NCI-H187 treated with DMSO at 0.1 percent for 48 hours (cell line): ENCODE data around the gene MCF2L.
"Not testable (repeated sequence)": the region's sequence is repeated elsewhere in the genome, so short reads cannot be mapped to it uniquely, and the experiment has no call there.

Source experiments
- DNase-seq: peaks from one replicate; lab custom pipeline; 2025; lab: John Stamatoyannopoulos, UW

Gene MCF2L

GRCh38 chr13:113065406-113066141, 96.6 kb downstream of the MCF2L start:
- DNase-seq, result no peak

GRCh38 chr13:113066142-113066455, 97.1 kb downstream of the MCF2L start:
- no peak for DNase-seq

GRCh38 chr13:113066746-113067145, 97.7 kb downstream of the MCF2L start:
- DNase-seq, result no peak

- no peak for DNase-seq
Observed at GRCh38 chr13:113069861-113070805, 101.1 kb downstream of the MCF2L start.

- DNase-seq, result no peak
Observed at GRCh38 chr13:113070855-113071254, 101.8 kb downstream of the MCF2L start.

GRCh38 chr13:113072376-113072775, 103.4 kb downstream of the MCF2L start:
- no peak for DNase-seq

- DNase-seq, result no peak
Observed at GRCh38 chr13:113073942-113074341, 104.9 kb downstream of the MCF2L start.

- DNase-seq, result no peak
Observed at GRCh38 chr13:113074401-113074800, 105.4 kb downstream of the MCF2L start.

- DNase-seq, result no peak
Observed at GRCh38 chr13:113074876-113075275, 105.9 kb downstream of the MCF2L start.

GRCh38 chr13:113075711-113076110, 106.7 kb downstream of the MCF2L start:
- no peak for DNase-seq

- DNase-seq, result no peak
Observed at GRCh38 chr13:113076681-113077401, 107.8 kb downstream of the MCF2L start.

- no peak for DNase-seq
Observed at GRCh38 chr13:113077566-113077952, 108.5 kb downstream of the MCF2L start.

- no peak for DNase-seq
Observed at GRCh38 chr13:113077953-113078901, 109.2 kb downstream of the MCF2L start.

- peak; percentile 54 for DNase-seq
Observed at GRCh38 chr13:113078902-113079780, 110.1 kb downstream of the MCF2L start.

GRCh38 chr13:113079781-113080080, 110.7 kb downstream of the MCF2L start:
- not testable (repeated sequence) for DNase-seq

- DNase-seq, result no peak
Observed at GRCh38 chr13:113080361-113080831, 111.4 kb downstream of the MCF2L start.

GRCh38 chr13:113080901-113081521, 112.0 kb downstream of the MCF2L start:
- DNase-seq, result no peak

- no peak for DNase-seq
Observed at GRCh38 chr13:113082198-113083021, 113.4 kb downstream of the MCF2L start.

- no peak for DNase-seq
Observed at GRCh38 chr13:113083022-113083373, 114.0 kb downstream of the MCF2L start.
